ENCODE results near the gene PRDM8.

- TF ChIP-seq EHMT2 (IDR thresholded peaks at IDR 0.05; ENCODE audit: low read depth) (no peak), BHLHE40 (IDR thresholded peaks at IDR 0.05; ENCODE audit: low read depth, low read length) (no peak), CTCF (IDR thresholded peaks at IDR 0.05) (no peak), TP53 (CRISPR knock-in tag; IDR thresholded peaks at IDR 0.05) (no peak), RAD21 (conservative IDR thresholded peaks at IDR 0.05 in 1 of 2, IDR thresholded peaks at IDR 0.05 in 1 of 2) (no peak), SMC3 (IDR thresholded peaks at IDR 0.05) (no peak), KDM1A (IDR thresholded peaks at IDR 0.05; ENCODE audit: low read depth) (no peak), POLR2A (IDR thresholded peaks at IDR 0.05; ENCODE audit: low read length) (no peak)
- TF ChIP-seq, protein P1, sequence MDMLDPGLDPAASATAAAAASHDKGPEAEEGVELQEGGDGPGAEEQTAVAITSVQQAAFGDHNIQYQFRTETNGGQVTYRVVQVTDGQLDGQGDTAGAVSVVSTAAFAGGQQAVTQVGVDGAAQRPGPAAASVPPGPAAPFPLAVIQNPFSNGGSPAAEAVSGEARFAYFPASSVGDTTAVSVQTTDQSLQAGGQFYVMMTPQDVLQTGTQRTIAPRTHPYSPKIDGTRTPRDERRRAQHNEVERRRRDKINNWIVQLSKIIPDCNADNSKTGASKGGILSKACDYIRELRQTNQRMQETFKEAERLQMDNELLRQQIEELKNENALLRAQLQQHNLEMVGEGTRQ (IDR thresholded peaks at IDR 0.05): no peak
- TF ChIP-seq, protein P2, sequence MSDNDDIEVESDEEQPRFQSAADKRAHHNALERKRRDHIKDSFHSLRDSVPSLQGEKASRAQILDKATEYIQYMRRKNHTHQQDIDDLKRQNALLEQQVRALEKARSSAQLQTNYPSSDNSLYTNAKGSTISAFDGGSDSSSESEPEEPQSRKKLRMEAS (IDR thresholded peaks at IDR 0.05): no peak
- TF ChIP-seq, protein P3, sequence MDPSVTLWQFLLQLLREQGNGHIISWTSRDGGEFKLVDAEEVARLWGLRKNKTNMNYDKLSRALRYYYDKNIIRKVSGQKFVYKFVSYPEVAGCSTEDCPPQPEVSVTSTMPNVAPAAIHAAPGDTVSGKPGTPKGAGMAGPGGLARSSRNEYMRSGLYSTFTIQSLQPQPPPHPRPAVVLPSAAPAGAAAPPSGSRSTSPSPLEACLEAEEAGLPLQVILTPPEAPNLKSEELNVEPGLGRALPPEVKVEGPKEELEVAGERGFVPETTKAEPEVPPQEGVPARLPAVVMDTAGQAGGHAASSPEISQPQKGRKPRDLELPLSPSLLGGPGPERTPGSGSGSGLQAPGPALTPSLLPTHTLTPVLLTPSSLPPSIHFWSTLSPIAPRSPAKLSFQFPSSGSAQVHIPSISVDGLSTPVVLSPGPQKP (IDR thresholded peaks at IDR 0.05; ENCODE audit: low read depth, low read length): no peak
These were observed 28.8 kb downstream of the PRDM8 start for GRCh38 chr4:80226094-80226493.
